C4-2B (cell line): Measurements from ENCODE around the gene ZFYVE21.

Experiments used
- ZFX ChIP-seq: fragments of 450-650 bp; IDR thresholded peaks from 2 replicates; pipeline ENCODE4 v1.6.1; 2017
- TF ChIP-seq, protein P1 (sequence below): fragments of 450-650 bp; conservative IDR thresholded peaks from 2 replicates; pipeline ENCODE4 v1.5.1; 2017; ENCODE audit warnings: mild to moderate bottlenecking

DNA sequence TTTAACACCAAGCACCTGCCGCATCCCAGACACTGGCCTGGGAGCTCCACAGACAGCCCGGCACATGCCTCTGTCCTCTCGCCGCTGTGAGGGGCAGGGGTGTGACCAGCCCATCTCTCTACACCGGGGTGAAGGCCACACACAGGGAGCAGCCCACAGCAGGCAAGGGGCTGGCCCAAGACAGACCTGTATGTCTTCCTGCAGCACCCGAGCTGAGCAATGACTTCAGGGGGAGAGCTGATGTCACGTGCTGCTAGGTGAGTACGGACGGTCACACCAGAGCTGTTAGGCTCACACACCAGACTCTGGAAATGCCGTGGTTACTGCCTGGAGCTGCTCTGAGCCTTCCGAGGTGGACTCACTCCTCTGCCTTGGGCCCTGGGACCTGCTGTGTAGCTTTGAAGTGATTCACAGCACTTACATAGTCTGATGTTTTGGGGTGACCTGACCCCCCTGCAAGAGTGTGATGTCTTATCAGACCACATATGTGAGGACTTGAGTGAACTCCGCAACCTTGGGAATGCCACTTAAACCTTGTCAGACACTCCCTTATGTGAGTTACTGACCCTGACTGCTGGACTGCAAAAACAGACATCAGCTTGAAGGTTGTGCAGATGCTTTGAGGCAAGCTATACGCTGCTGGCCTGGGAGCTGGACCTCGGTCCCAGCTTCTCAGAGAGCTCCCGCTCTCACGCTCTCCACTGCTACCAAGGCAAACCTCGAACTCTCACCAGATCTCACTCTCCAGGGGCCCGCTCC, 2.1 kb upstream of the ZFYVE21 start:
- TF ChIP-seq, protein P1, sequence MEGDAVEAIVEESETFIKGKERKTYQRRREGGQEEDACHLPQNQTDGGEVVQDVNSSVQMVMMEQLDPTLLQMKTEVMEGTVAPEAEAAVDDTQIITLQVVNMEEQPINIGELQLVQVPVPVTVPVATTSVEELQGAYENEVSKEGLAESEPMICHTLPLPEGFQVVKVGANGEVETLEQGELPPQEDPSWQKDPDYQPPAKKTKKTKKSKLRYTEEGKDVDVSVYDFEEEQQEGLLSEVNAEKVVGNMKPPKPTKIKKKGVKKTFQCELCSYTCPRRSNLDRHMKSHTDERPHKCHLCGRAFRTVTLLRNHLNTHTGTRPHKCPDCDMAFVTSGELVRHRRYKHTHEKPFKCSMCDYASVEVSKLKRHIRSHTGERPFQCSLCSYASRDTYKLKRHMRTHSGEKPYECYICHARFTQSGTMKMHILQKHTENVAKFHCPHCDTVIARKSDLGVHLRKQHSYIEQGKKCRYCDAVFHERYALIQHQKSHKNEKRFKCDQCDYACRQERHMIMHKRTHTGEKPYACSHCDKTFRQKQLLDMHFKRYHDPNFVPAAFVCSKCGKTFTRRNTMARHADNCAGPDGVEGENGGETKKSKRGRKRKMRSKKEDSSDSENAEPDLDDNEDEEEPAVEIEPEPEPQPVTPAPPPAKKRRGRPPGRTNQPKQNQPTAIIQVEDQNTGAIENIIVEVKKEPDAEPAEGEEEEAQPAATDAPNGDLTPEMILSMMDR, result no peak
- TF ChIP-seq ZFX, result no peak
